Neural cell (in vitro differentiated cells): ENCODE data around the gene ELMO1.

ENCODE experiments used
- EP300 ChIP-seq: fragments of 450-650 bp; conservative IDR thresholded peaks from 2 replicates; pipeline ENCODE4 v1.6.1; 2014; ENCODE audit warnings: antibody characterized with exemption, mild to moderate bottlenecking, moderate library complexity; ENCODE audit not compliant: poor library complexity, severe bottlenecking
- EZH2 ChIP-seq: fragments of 200-600, 300-800 bp; shearing (Covaris generic), sonication (generic); IDR thresholded peaks from 2 replicates; pipeline ENCODE4 v1.6.1; 2014; ENCODE audit warnings: antibody characterized with exemption, low read length, borderline replicate concordance, mild to moderate bottlenecking; ENCODE audit not compliant: insufficient read depth, poor library complexity, severe bottlenecking
- MXI1 ChIP-seq: fragments of 450-650 bp; conservative IDR thresholded peaks from 2 replicates; pipeline ENCODE4 v1.6.1; 2014; ENCODE audit warnings: antibody characterized with exemption, mild to moderate bottlenecking; ENCODE audit not compliant: poor library complexity, severe bottlenecking
- POLR2AphosphoS5 ChIP-seq: IDR thresholded peaks from 2 replicates; pipeline ENCODE4 v1.6.1; 2012
- RAD21 ChIP-seq: fragments of 450-650 bp; conservative IDR thresholded peaks from 2 replicates; pipeline ENCODE4 v1.6.1; 2014; ENCODE audit warnings: antibody characterized with exemption, mild to moderate bottlenecking, moderate library complexity
- SMC3 ChIP-seq: fragments of 450-650 bp; conservative IDR thresholded peaks from 2 replicates; pipeline ENCODE4 v1.6.1; 2014; ENCODE audit warnings: antibody characterized with exemption, mild to moderate bottlenecking, moderate library complexity; ENCODE audit not compliant: poor library complexity
- TAF1 ChIP-seq: IDR thresholded peaks from 2 replicates; pipeline ENCODE4 v1.6.1; 2012; ENCODE audit warnings: low read depth
- TF ChIP-seq, protein P1 (sequence below): fragments of 450-650 bp; IDR thresholded peaks from 2 replicates; pipeline ENCODE4 v1.5.1; 2014; ENCODE audit warnings: antibody characterized with exemption, mild to moderate bottlenecking, moderate library complexity; ENCODE audit not compliant: poor library complexity, severe bottlenecking
- TF ChIP-seq, protein P2 (sequence below): IDR thresholded peaks from 2 replicates; pipeline ENCODE4 v1.6.1; 2012; ENCODE audit warnings: borderline replicate concordance

- TF ChIP-seq, protein P1, sequence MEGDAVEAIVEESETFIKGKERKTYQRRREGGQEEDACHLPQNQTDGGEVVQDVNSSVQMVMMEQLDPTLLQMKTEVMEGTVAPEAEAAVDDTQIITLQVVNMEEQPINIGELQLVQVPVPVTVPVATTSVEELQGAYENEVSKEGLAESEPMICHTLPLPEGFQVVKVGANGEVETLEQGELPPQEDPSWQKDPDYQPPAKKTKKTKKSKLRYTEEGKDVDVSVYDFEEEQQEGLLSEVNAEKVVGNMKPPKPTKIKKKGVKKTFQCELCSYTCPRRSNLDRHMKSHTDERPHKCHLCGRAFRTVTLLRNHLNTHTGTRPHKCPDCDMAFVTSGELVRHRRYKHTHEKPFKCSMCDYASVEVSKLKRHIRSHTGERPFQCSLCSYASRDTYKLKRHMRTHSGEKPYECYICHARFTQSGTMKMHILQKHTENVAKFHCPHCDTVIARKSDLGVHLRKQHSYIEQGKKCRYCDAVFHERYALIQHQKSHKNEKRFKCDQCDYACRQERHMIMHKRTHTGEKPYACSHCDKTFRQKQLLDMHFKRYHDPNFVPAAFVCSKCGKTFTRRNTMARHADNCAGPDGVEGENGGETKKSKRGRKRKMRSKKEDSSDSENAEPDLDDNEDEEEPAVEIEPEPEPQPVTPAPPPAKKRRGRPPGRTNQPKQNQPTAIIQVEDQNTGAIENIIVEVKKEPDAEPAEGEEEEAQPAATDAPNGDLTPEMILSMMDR, result no peak
- TF ChIP-seq EZH2 (no peak), POLR2AphosphoS5 (no peak), RAD21 (no peak), EP300 (no peak), TAF1 (no peak), SMC3 (no peak), MXI1 (no peak)
- TF ChIP-seq, protein P2, sequence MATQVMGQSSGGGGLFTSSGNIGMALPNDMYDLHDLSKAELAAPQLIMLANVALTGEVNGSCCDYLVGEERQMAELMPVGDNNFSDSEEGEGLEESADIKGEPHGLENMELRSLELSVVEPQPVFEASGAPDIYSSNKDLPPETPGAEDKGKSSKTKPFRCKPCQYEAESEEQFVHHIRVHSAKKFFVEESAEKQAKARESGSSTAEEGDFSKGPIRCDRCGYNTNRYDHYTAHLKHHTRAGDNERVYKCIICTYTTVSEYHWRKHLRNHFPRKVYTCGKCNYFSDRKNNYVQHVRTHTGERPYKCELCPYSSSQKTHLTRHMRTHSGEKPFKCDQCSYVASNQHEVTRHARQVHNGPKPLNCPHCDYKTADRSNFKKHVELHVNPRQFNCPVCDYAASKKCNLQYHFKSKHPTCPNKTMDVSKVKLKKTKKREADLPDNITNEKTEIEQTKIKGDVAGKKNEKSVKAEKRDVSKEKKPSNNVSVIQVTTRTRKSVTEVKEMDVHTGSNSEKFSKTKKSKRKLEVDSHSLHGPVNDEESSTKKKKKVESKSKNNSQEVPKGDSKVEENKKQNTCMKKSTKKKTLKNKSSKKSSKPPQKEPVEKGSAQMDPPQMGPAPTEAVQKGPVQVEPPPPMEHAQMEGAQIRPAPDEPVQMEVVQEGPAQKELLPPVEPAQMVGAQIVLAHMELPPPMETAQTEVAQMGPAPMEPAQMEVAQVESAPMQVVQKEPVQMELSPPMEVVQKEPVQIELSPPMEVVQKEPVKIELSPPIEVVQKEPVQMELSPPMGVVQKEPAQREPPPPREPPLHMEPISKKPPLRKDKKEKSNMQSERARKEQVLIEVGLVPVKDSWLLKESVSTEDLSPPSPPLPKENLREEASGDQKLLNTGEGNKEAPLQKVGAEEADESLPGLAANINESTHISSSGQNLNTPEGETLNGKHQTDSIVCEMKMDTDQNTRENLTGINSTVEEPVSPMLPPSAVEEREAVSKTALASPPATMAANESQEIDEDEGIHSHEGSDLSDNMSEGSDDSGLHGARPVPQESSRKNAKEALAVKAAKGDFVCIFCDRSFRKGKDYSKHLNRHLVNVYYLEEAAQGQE, result no peak
Observed at GRCh38 chr7:36939816-36940215, 508.8 kb downstream of the ELMO1 start.
